ENCODE data around the gene GLI2.

GLI2 gene

GRCh38 chr2:120701096-120701495 is 34.6 kb upstream of the GLI2 start:
- Histone ChIP-seq H3K4me3 (ENCODE audit: low read depth, low read length) (no peak overlapping the region), H3K36me3 (no peaks in the 10 kb centered on the region), H3K27me3 (no peaks in the 10 kb centered on the region), H3K4me1 (no peaks in the 10 kb centered on the region), H3K9me3 (no peaks in the 10 kb centered on the region)
- DNase-seq = no peak
- TF ChIP-seq CTCF (IDR thresholded peaks at IDR 0.05; ENCODE audit: low read depth, low read length) = no peak

- Histone ChIP-seq H3K4me3 (ENCODE audit: low read depth, low read length) (no peak overlapping the region), H3K27me3 (no peaks in the 10 kb centered on the region), H3K36me3 (no peaks in the 10 kb centered on the region), H3K4me1 (no peaks in the 10 kb centered on the region), H3K9me3 (no peaks in the 10 kb centered on the region)
- DNase-seq = no peak
- no peak for TF ChIP-seq CTCF (IDR thresholded peaks at IDR 0.05; ENCODE audit: low read depth, low read length)
Measured at GRCh38 chr2:120701499-120701898, 34.2 kb upstream of the GLI2 start.

GRCh38 chr2:120702061-120702460 is 33.6 kb upstream of the GLI2 start:
- no peak for DNase-seq
- Histone ChIP-seq H3K4me1 (no peaks in the 10 kb centered on the region), H3K27me3 (no peaks in the 10 kb centered on the region), H3K9me3 (no peaks in the 10 kb centered on the region), H3K4me3 (ENCODE audit: low read depth, low read length) (no peak overlapping the region), H3K36me3 (no peaks in the 10 kb centered on the region)
- TF ChIP-seq CTCF (IDR thresholded peaks at IDR 0.05; ENCODE audit: low read depth, low read length) = no peak

- H3K9me3 ChIP-seq = no peaks in the 10 kb centered on the region
- TF ChIP-seq CTCF (IDR thresholded peaks at IDR 0.05; ENCODE audit: low read depth, low read length) = no peak
- no peak for DNase-seq
- no peaks in the 10 kb centered on the region for H3K27me3 ChIP-seq
- no peaks in the 10 kb centered on the region for H3K36me3 ChIP-seq
- H3K4me1 ChIP-seq = no peaks in the 10 kb centered on the region
- H3K4me3 ChIP-seq (ENCODE audit: low read depth, low read length) = no peak overlapping the region
Measured at GRCh38 chr2:120702801-120703200, 32.9 kb upstream of the GLI2 start.

- H3K27me3 ChIP-seq = no peaks in the 10 kb centered on the region
- no peak for TF ChIP-seq CTCF (IDR thresholded peaks at IDR 0.05; ENCODE audit: low read depth, low read length)
- no peak for DNase-seq
Measured at GRCh38 chr2:120703330-120703994, 32.2 kb upstream of the GLI2 start.

GRCh38 chr2:120704696-120705095 is 31.0 kb upstream of the GLI2 start:
- no peaks in the 10 kb centered on the region for H3K27me3 ChIP-seq
- no peaks in the 10 kb centered on the region for H3K4me1 ChIP-seq
- DNase-seq = no peak
- no peak for TF ChIP-seq CTCF (IDR thresholded peaks at IDR 0.05; ENCODE audit: low read depth, low read length)
- no peaks in the 10 kb centered on the region for H3K9me3 ChIP-seq
- no peaks in the 10 kb centered on the region for H3K36me3 ChIP-seq
- H3K4me3 ChIP-seq (ENCODE audit: low read depth, low read length) = no peak overlapping the region

More at GRCh38 chr2:120703330-120703994, 32.2 kb upstream of the GLI2 start:
- Histone ChIP-seq H3K4me3 (ENCODE audit: low read depth, low read length) (no peak overlapping the region), H3K36me3 (no peaks in the 10 kb centered on the region), H3K9me3 (no peaks in the 10 kb centered on the region), H3K4me1 (no peaks in the 10 kb centered on the region)

All from BE2C (cell line).